ENCODE data around the gene NUP93. TPM values are rescaled to one million over a fixed set of nuclear protein-coding genes. Genes with fewer than 3 reads are reported as not detected.

Gene NUP93
- total and polyA plus RNA-seq, 2 donors from 2014 or later = 34.8 to 48.8 TPM

DNA sequence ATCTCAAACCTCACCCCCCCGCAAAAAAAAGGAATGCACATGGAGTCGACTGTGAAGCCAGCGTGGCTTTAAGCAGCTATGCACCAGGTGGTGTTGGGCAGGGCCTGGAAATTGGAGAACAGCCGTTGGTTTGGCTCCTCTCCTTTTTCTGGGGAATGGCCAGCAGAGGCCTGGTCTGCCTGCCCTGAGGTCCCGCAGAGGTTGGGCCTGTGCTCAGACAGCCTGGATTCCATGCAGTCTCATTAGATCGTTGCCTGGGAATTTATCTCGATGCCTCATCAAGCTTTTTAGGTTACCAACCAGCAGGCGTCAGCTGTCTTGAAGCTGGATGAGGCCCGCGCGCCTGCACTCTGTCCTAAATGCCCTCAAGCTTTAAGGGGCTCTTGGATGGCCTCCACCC, 144.9 kb downstream of the NUP93 start:
- intact Hi-C loops (cut with DNase I) = no loop called here
- TF ChIP-seq, protein P1, sequence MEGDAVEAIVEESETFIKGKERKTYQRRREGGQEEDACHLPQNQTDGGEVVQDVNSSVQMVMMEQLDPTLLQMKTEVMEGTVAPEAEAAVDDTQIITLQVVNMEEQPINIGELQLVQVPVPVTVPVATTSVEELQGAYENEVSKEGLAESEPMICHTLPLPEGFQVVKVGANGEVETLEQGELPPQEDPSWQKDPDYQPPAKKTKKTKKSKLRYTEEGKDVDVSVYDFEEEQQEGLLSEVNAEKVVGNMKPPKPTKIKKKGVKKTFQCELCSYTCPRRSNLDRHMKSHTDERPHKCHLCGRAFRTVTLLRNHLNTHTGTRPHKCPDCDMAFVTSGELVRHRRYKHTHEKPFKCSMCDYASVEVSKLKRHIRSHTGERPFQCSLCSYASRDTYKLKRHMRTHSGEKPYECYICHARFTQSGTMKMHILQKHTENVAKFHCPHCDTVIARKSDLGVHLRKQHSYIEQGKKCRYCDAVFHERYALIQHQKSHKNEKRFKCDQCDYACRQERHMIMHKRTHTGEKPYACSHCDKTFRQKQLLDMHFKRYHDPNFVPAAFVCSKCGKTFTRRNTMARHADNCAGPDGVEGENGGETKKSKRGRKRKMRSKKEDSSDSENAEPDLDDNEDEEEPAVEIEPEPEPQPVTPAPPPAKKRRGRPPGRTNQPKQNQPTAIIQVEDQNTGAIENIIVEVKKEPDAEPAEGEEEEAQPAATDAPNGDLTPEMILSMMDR (IDR thresholded peaks at IDR 0.05; ENCODE audit: borderline replicate concordance, extremely low read depth, insufficient read depth) = no peak
- DNase-seq (peak in 2 of 5 donors; percentile 34 to 71), FAIRE-seq (no peak)
- Histone ChIP-seq H3K9me3 (ENCODE audit: control insufficient read depth in 2 of 3, insufficient read depth in 1 of 3, low read length in 3 of 3) (no peaks in the 10 kb centered on the region), H3K27me3 (ENCODE audit: control insufficient read depth, insufficient read depth, low read length) (no peaks in the 10 kb centered on the region), H3K4me1 (ENCODE audit: control insufficient read depth in 2 of 3, insufficient read depth in 2 of 3, low read depth in 1 of 3, low read length in 3 of 3) (peaks cover 0 to 2% (median 0%) of the 10 kb centered on the region in 3 donors), H3K4me3 (ENCODE audit: low read length in 3 of 3) (no peak overlapping the region), H3K27ac (ENCODE audit: low read depth in 2 of 2, low read length in 2 of 2) (no peak overlapping the region), H3K36me3 (ENCODE audit: control insufficient read depth in 2 of 3, insufficient read depth in 3 of 3, low read length in 3 of 3) (no peaks in the 10 kb centered on the region), H3K9ac (ENCODE audit: low read length in 3 of 3) (no peak overlapping the region)

GRCh38 chr16:56876048-56876447, 146.1 kb downstream of the NUP93 start:
- FAIRE-seq = no peak

GRCh38 chr16:56877486-56878182, 147.7 kb downstream of the NUP93 start:
- Histone ChIP-seq H3K27ac (ENCODE audit: low read depth in 2 of 2, low read length in 2 of 2) (no peak overlapping the region), H3K4me3 (ENCODE audit: low read length in 3 of 3) (no peak overlapping the region), H3K4me1 (ENCODE audit: control insufficient read depth in 2 of 3, insufficient read depth in 2 of 3, low read depth in 1 of 3, low read length in 3 of 3) (peaks cover 0 to 2% (median 0%) of the 10 kb centered on the region in 3 donors), H3K9me3 (ENCODE audit: control insufficient read depth in 2 of 3, insufficient read depth in 1 of 3, low read length in 3 of 3) (no peaks in the 10 kb centered on the region), H3K36me3 (ENCODE audit: control insufficient read depth in 2 of 3, insufficient read depth in 3 of 3, low read length in 3 of 3) (no peaks in the 10 kb centered on the region), H3K9ac (ENCODE audit: low read length in 3 of 3) (no peak overlapping the region), H3K27me3 (ENCODE audit: control insufficient read depth, insufficient read depth, low read length) (no peaks in the 10 kb centered on the region)
- TF ChIP-seq, protein P1 (IDR thresholded peaks at IDR 0.05; ENCODE audit: borderline replicate concordance, extremely low read depth, insufficient read depth) = no peak
- intact Hi-C loops (cut with DNase I) = no loop called here
- DNase-seq = no peak
- no peak for FAIRE-seq

More at GRCh38 chr16:56876048-56876447, 146.1 kb downstream of the NUP93 start:
- TF ChIP-seq, protein P1 (IDR thresholded peaks at IDR 0.05; ENCODE audit: borderline replicate concordance, extremely low read depth, insufficient read depth) = no peak
- Histone ChIP-seq H3K9ac (ENCODE audit: low read length in 3 of 3) (no peak overlapping the region), H3K4me1 (ENCODE audit: control insufficient read depth in 2 of 3, insufficient read depth in 2 of 3, low read depth in 1 of 3, low read length in 3 of 3) (peaks cover 0 to 2% (median 0%) of the 10 kb centered on the region in 3 donors), H3K4me3 (ENCODE audit: low read length in 3 of 3) (no peak overlapping the region), H3K9me3 (ENCODE audit: control insufficient read depth in 2 of 3, insufficient read depth in 1 of 3, low read length in 3 of 3) (no peaks in the 10 kb centered on the region), H3K27me3 (ENCODE audit: control insufficient read depth, insufficient read depth, low read length) (no peaks in the 10 kb centered on the region), H3K36me3 (ENCODE audit: control insufficient read depth in 2 of 3, insufficient read depth in 3 of 3, low read length in 3 of 3) (no peaks in the 10 kb centered on the region), H3K27ac (ENCODE audit: low read depth in 2 of 2, low read length in 2 of 2) (no peak overlapping the region)
- intact Hi-C loops (cut with DNase I) = no loop called here
- no peak for DNase-seq
